BLaER1 treated with 17β-estradiol and CSF1 and Interleukin-3, amounts not matched to agents 10 nM and 100 nM (cell line): ENCODE measurements around the gene LLPH.
A peak's percentile ranks its signal among the peaks of the same experiment; 100 is the strongest.

Source experiments
- H3K27ac ChIP-seq, 11 experiments: shearing (Covaris generic); formaldehyde crosslinking; 2 replicates each; pipeline ENCODE4 v1.8.1; 2022
- H3K27me3 ChIP-seq, 11 experiments: shearing (Covaris generic); formaldehyde crosslinking; 2 replicates each; pipeline ENCODE4 v1.8.1; 2022
- H3K36me3 ChIP-seq, 11 experiments: shearing (Covaris generic); formaldehyde crosslinking; 2 replicates each; pipeline ENCODE4 v1.8.1; 2022
- H3K4me1 ChIP-seq, 10 experiments: shearing (Covaris generic); formaldehyde crosslinking; 2 replicates each; pipeline ENCODE4 v1.8.1; 2022
- H3K4me2 ChIP-seq, 11 experiments: shearing (Covaris generic); formaldehyde crosslinking; 2 replicates each; pipeline ENCODE4 v1.8.1; 2022
- H3K4me3 ChIP-seq, 10 experiments: shearing (Covaris generic); formaldehyde crosslinking; 2 replicates each; pipeline ENCODE4 v1.8.1; 2022
- H3K9ac ChIP-seq, 11 experiments: shearing (Covaris generic); formaldehyde crosslinking; 2 replicates each; pipeline ENCODE4 v1.8.1; 2022
- H3K9me3 ChIP-seq, 11 experiments: shearing (Covaris generic); formaldehyde crosslinking; replicated peaks in 1 of 11; 2 replicates each; pipeline ENCODE4 v1.8.1; 2022
- H4K20me1 ChIP-seq, 11 experiments: shearing (Covaris generic); formaldehyde crosslinking; 2 replicates each; pipeline ENCODE4 v1.8.1; 2022
- Cebpa-rat ChIP-seq, 11 experiments: shearing (Covaris generic); IDR thresholded peaks; 2 replicates each; pipeline ENCODE4 v1.8.1; 2022

Gene LLPH

DNA sequence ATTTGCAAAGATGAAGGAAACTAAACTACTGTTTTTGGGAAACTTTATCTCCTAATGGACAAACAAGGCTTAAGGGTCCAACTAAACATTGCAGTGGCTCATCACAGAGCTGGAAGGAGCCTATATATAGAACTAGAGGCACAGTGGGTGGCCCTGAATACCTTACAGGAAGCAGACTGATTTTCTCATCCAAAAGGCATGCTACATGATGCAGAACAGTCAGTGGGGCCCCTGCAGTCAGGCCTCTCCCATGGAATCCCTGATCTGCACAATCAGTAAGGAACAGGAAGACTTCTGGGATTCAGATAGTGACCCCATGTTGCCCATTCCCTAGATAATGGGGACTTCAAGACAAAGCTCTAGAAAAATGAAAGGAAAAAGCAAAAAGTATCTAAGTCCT lies 1.9 kb upstream of the LLPH start:
- Histone ChIP-seq H4K20me1 (peaks cover 0 to 11% (median 0%) of the 10 kb centered on the region in 11 experiments; a peak in 7 of 22 replicates), H3K4me3 (no peak overlapping the region; a peak in 2 of 20 replicates), H3K9me3 (peaks cover 0 to 25% (median 17%) of the 10 kb centered on the region in 11 experiments; a peak in 18 of 22 replicates), H3K27me3 (no peaks in the 10 kb centered on the region), H3K4me2 (peak overlapping the region; percentile 58 to 99 (median 88); a peak in 21 of 22 replicates), H3K4me1 (peaks cover 28 to 44% (median 37%) of the 10 kb centered on the region in 10 experiments), H3K27ac (no peak overlapping the region; a peak in 1 of 22 replicates), H3K9ac (0 out of 22 replicates have a peak overlapping the region, but pooled peaks of 1 of the 11 experiments have one; percentile 30), H3K36me3 (peaks cover 27 to 45% (median 37%) of the 10 kb centered on the region in 11 experiments)
- no peak for TF ChIP-seq Cebpa-rat (IDR thresholded peaks at IDR 0.05)

DNA sequence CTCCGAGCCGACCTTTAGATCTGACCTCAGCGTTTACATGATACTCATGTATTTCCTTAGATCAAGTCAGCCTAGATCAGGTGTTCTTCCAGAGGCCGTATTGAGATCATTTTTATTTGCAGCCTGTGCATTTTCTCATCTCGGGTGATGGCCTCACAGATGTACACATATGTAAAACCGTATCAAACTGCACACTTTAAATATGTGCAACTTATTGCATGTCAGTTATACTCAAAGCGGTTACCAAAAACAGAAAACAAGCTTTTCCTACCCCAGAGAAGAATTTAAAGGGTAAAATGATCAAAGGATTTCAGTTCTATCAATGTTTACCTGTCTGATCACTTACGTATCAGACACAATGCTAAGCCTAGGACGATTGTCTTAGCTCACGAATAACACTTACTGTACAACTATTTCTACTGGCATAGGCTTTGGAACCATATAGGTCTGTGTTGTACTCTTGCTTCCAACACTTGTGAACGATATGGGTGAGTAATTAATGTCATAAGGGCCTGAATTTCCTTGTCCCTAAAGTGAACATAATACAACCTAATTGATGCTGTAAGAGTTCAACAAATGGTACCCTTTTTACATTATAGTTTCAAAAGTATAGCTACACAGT lies 628 bp upstream of the LLPH start:
- Histone ChIP-seq H3K36me3 (peaks cover 27 to 45% (median 38%) of the 10 kb centered on the region in 11 experiments), H3K9me3 (peaks cover 0 to 16% (median 8%) of the 10 kb centered on the region in 11 experiments; a peak in 17 of 22 replicates), H3K4me3 (peak overlapping the region; percentile 76 to 94 (median 88)), H3K4me2 (peak overlapping the region; percentile 72 to 99 (median 89)), H3K9ac (peak overlapping the region; percentile 81 to 94 (median 91)), H3K27ac (peak overlapping the region; percentile 87 to 94 (median 93)), H4K20me1 (peaks cover 0 to 21% (median 10%) of the 10 kb centered on the region in 11 experiments; a peak in 9 of 22 replicates), H3K4me1 (peaks cover 28 to 49% (median 37%) of the 10 kb centered on the region in 10 experiments), H3K27me3 (no peaks in the 10 kb centered on the region)
- no peak for TF ChIP-seq Cebpa-rat (IDR thresholded peaks at IDR 0.05)

DNA sequence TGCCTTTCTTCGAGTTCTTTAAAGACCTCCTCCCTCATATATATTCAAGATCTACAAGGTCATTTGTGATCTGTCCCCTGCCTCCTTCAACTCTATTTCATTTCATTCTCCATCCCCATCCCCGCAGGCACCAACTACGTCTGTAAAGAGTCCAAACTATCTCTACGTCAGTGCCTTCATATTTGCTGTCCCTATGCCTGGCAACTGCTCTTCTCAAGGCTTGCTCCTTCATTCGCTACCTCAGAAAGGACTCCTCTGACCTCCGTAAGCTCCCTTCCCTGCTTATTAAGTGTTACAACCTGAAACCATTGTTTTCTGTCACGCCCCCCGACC lies 650 bp downstream of the LLPH start:
- H3K4me3 ChIP-seq: peak overlapping the region; percentile 76 to 94 (median 88)
- peaks cover 38 to 54% (median 48%) of the 10 kb centered on the region in 11 experiments for H3K36me3 ChIP-seq
- peaks cover 0 to 11% (median 5%) of the 10 kb centered on the region in 11 experiments; a peak in 7 of 22 replicates for H3K9me3 ChIP-seq
- H3K27ac ChIP-seq: peak overlapping the region; percentile 87 to 94 (median 93)
- no peaks in the 10 kb centered on the region for H3K27me3 ChIP-seq
- H3K9ac ChIP-seq: peak overlapping the region; percentile 81 to 94 (median 91)
- peak overlapping the region; percentile 72 to 99 (median 90) for H3K4me2 ChIP-seq
- peaks cover 28 to 49% (median 37%) of the 10 kb centered on the region in 10 experiments for H3K4me1 ChIP-seq
- TF ChIP-seq Cebpa-rat (IDR thresholded peaks at IDR 0.05): no peak
- H4K20me1 ChIP-seq: peaks cover under 1 to 34% (median 17%) of the 10 kb centered on the region in 11 experiments; a peak in 15 of 22 replicates

DNA sequence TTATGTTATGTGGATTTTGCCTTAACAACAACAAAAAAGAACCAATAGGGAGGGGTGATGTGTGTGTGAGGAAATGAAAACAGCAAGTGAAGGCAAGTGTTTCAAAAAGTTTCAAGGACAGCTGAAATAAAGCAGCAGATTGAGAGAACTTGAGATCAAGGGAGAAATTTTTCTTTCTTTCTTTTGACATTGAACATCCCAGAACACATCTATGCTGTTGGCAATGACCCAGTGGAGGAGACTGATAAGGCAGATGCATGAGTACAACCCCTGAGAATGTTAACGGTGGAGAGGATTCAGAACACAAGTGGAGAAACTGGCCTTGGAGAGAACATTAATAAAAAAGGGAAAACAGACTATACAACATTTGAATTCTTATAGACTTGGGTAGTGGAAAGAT lies 2.9 kb downstream of the LLPH start:
- Histone ChIP-seq H3K36me3 (peaks cover 60 to 68% (median 65%) of the 10 kb centered on the region in 11 experiments), H3K9ac (0 out of 22 replicates have a peak overlapping the region, but pooled peaks of 1 of the 11 experiments have one; percentile 3), H3K4me3 (no peak overlapping the region; a peak in 1 of 20 replicates), H4K20me1 (peaks cover 9 to 47% (median 28%) of the 10 kb centered on the region in 11 experiments; a peak in 16 of 22 replicates), H3K4me2 (peak overlapping the region in 5 of 11 experiments; percentile 21 to 96 (median 86); a peak in 5 of 22 replicates), H3K9me3 (peaks cover 0 to under 1% (median 0%) of the 10 kb centered on the region in 11 experiments; a peak in 1 of 22 replicates), H3K4me1 (peaks cover 25 to 44% (median 33%) of the 10 kb centered on the region in 10 experiments), H3K27ac (no peak overlapping the region), H3K27me3 (no peaks in the 10 kb centered on the region)
- no peak for TF ChIP-seq Cebpa-rat (IDR thresholded peaks at IDR 0.05)

DNA sequence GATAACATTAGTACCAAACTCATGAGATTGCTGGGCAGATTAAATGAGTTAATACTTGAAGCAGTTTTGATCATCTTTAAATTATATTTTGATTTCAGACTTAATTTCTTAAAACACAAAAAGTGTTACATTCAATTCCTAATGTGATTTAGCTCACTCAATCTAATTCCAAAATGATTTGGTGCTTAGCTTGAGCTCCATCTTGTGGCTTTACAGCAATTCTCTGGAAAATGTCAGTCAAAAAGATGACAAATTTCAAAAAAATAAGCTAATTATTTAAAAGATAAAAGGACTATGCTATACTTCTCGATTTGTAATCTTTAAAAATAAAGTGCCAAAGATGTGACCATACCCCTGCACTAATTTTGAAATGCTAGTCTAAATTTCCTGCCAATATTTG lies 10.1 kb downstream of the LLPH start:
- Histone ChIP-seq H3K9me3 (no peaks in the 10 kb centered on the region), H4K20me1 (peaks cover 4 to 19% (median 15%) of the 10 kb centered on the region in 11 experiments; a peak in 15 of 22 replicates), H3K27ac (peak overlapping the region in 2 of 11 experiments; percentile 55 to 68; a peak in 3 of 22 replicates), H3K9ac (no peak overlapping the region), H3K4me3 (no peak overlapping the region), H3K36me3 (peaks cover 56 to 77% (median 65%) of the 10 kb centered on the region in 11 experiments), H3K27me3 (no peaks in the 10 kb centered on the region), H3K4me2 (peak overlapping the region in 6 of 11 experiments; percentile 41 to 79 (median 48); a peak in 9 of 22 replicates), H3K4me1 (peaks cover 0 to 22% (median 13%) of the 10 kb centered on the region in 10 experiments; a peak in 16 of 20 replicates)
- TF ChIP-seq Cebpa-rat (IDR thresholded peaks at IDR 0.05): no peak

DNA sequence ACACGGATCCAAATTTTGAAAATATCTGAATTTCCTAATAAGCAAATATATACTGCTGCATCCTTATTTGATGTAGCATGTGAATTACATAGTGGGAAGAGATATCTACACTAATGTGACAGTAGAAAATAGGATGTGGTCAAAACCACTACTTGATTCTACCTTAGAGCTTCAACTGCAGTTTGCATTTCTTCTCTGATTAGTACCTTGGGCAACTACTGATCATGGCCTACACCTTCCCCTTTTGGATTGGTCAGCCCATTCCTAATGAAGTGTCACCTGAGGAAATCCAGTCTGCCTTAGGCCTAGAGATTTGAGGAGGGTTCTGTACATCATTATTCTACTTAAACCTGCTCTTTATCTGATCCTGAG lies 10.7 kb downstream of the LLPH start:
- no peak for TF ChIP-seq Cebpa-rat (IDR thresholded peaks at IDR 0.05)
- H3K27me3 ChIP-seq: no peaks in the 10 kb centered on the region
- H3K27ac ChIP-seq: peak overlapping the region in 3 of 11 experiments; percentile 18 to 68 (median 55); a peak in 4 of 22 replicates
- no peak overlapping the region for H3K4me3 ChIP-seq
- peaks cover 49 to 71% (median 59%) of the 10 kb centered on the region in 11 experiments for H3K36me3 ChIP-seq
- H3K9ac ChIP-seq: no peak overlapping the region
- H3K4me1 ChIP-seq: peaks cover 0 to 22% (median 13%) of the 10 kb centered on the region in 10 experiments; a peak in 16 of 20 replicates
- peaks cover 4 to 17% (median 9%) of the 10 kb centered on the region in 11 experiments; a peak in 13 of 22 replicates for H4K20me1 ChIP-seq
- no peaks in the 10 kb centered on the region for H3K9me3 ChIP-seq
- H3K4me2 ChIP-seq: peak overlapping the region in 6 of 11 experiments; percentile 41 to 79 (median 48); a peak in 10 of 22 replicates

DNA sequence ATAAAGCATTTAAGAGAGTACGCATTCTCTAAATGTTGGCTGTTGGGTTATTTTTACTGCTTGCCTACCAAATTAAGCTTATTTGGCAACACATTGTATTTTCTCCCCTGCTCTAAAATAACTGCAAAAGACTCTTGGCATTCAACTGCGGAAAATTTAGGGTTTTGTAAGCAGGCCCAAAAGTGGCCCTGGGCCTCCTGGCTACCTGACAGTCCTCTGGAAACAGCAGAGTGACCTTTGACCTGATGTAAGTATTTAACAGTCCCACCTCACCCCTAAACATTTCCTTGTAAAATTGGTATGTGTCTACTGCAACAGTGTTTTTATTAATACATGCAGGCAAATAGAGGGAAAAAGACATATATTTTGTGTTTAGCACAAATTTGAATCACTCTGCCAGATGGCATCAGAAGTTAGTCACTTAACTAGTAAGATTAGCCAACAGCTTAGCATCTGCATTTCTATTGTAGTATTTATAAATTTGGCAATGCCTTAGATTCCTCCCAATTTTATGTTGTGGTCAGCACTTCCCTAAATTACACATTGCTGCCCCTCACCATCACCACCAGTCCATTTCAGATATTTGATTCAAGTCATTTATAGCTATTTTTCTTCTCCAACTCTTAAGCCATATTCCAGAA lies 11.2 kb downstream of the LLPH start:
- no peak for TF ChIP-seq Cebpa-rat (IDR thresholded peaks at IDR 0.05)
- Histone ChIP-seq H4K20me1 (peaks cover 0 to 12% (median 4%) of the 10 kb centered on the region in 11 experiments; a peak in 12 of 22 replicates), H3K9ac (no peak overlapping the region), H3K27ac (peak overlapping the region in 6 of 11 experiments; percentile 9 to 68 (median 50); a peak in 8 of 22 replicates), H3K36me3 (peaks cover 44 to 66% (median 54%) of the 10 kb centered on the region in 11 experiments), H3K4me1 (peaks cover 0 to 22% (median 13%) of the 10 kb centered on the region in 10 experiments; a peak in 16 of 20 replicates), H3K4me2 (peak overlapping the region in 6 of 11 experiments; percentile 10 to 79 (median 48); a peak in 9 of 22 replicates), H3K9me3 (no peaks in the 10 kb centered on the region), H3K4me3 (no peak overlapping the region), H3K27me3 (no peaks in the 10 kb centered on the region)

DNA sequence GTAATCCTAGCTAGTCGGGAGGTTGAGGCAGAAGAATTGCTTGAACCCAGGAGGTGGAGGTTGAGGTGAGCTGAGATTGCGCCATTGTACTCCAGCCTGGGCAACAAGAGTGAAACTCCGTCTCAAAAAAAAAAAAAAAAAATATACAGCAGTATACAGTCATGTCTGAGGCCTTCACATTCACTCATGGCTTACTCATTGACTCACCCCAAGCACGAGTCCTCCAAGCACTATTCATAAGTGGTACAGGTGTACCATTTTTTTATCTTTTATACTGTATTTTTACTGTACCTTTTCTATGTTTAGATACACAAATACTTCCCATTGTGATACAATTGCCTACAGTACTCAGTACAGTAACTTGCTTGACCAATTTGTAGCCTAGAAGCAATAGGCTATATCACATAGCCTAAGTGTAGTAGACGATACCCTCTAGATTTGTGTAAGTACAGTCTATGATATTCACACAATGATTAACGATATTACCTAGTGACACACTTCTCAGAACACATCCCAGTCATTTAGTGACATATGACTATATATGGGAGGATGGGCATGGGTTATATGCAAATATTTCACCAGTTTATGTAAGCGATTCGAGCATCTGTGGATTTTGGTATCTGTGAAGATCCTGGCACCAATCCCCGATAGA lies 12.2 kb downstream of the LLPH start:
- no peaks in the 10 kb centered on the region for H3K9me3 ChIP-seq
- peak overlapping the region in 2 of 11 experiments; percentile 46 to 55; a peak in 1 of 22 replicates for H3K27ac ChIP-seq
- H3K27me3 ChIP-seq: no peaks in the 10 kb centered on the region
- no peak overlapping the region for H3K4me3 ChIP-seq
- no peak for TF ChIP-seq Cebpa-rat (IDR thresholded peaks at IDR 0.05)
- peaks cover 34 to 56% (median 44%) of the 10 kb centered on the region in 11 experiments for H3K36me3 ChIP-seq
- H3K4me2 ChIP-seq: no peak overlapping the region
- H4K20me1 ChIP-seq: peaks cover 0 to 10% (median 0%) of the 10 kb centered on the region in 11 experiments; a peak in 2 of 22 replicates
- no peak overlapping the region for H3K9ac ChIP-seq
- peaks cover 0 to 22% (median 13%) of the 10 kb centered on the region in 10 experiments; a peak in 16 of 20 replicates for H3K4me1 ChIP-seq
